ENCODE measurements around the gene INAFM2.
A peak's percentile ranks its signal among the peaks of the same experiment; 100 is the strongest.

INAFM2 gene

DNA sequence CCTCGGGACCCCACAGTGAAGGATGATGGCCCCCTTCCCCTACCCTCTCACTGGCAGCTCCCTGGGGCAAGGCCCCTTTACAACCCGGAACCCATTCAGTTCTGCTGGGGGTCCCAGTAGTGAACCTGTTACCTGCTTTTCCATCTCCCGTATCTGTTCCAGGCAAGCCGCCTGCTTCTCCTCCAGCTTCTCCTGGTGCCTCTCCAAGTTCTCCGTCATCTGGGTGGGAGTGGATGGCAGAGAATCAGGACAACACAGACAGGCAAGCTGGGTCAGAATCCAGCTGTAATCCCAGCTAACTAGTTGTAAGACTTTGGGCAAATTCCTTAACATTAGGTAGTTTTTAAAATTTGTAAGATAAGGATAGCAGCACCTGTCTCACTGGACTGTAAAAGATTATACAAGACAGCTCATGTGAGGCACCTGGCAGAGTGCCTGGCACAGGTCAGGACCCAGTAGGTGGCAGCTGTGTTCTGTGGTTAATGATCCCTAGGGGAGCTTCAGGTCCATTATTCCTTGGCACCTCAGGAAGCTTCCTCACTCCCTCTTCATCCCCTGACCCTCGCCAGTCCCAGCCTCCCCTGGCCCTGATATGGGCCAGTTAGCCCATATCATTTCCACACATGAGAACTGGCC lies 34.2 kb upstream of the INAFM2 start:
- H3K36me3 ChIP-seq = peaks cover 95% of the 10 kb centered on the region
- H3K27ac ChIP-seq = no peak overlapping the region
- H3K9me3 ChIP-seq = no peaks in the 10 kb centered on the region
- H3K27me3 ChIP-seq = no peaks in the 10 kb centered on the region
- TF ChIP-seq, protein P1, sequence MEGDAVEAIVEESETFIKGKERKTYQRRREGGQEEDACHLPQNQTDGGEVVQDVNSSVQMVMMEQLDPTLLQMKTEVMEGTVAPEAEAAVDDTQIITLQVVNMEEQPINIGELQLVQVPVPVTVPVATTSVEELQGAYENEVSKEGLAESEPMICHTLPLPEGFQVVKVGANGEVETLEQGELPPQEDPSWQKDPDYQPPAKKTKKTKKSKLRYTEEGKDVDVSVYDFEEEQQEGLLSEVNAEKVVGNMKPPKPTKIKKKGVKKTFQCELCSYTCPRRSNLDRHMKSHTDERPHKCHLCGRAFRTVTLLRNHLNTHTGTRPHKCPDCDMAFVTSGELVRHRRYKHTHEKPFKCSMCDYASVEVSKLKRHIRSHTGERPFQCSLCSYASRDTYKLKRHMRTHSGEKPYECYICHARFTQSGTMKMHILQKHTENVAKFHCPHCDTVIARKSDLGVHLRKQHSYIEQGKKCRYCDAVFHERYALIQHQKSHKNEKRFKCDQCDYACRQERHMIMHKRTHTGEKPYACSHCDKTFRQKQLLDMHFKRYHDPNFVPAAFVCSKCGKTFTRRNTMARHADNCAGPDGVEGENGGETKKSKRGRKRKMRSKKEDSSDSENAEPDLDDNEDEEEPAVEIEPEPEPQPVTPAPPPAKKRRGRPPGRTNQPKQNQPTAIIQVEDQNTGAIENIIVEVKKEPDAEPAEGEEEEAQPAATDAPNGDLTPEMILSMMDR (IDR thresholded peaks at IDR 0.05) = no peak
- H3K4me3 ChIP-seq (ENCODE audit: low read depth in 1 of 2, low read length in 1 of 2) = no peak overlapping the region
- peaks cover 8 to 18% of the 10 kb centered on the region in 2 experiments for H3K4me1 ChIP-seq (ENCODE audit: control insufficient read depth in 1 of 2, insufficient read depth in 1 of 2, low read depth in 1 of 2, low read length in 1 of 2)

DNA sequence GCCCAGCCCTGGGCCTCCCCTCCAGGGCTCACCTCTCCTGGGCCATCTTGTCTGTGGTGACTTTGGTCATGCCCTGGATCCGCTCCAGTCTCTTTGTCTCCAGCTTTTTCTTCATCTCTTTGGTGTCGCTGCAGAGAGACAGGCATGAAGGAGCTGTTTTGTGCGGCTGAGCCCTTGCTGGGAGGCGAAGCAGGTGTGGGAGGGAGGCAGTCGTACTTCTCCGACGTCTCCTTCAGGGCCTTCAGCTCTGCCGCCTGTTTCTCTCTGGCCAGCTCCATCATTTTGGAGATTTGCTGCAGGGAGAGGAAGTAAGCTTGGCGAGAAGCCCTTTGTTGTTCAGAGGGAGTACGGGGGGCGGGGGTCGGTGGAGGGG lies 33.0 kb upstream of the INAFM2 start:
- Histone ChIP-seq H3K27me3 (no peaks in the 10 kb centered on the region), H3K4me1 (ENCODE audit: control insufficient read depth in 1 of 2, insufficient read depth in 1 of 2, low read depth in 1 of 2, low read length in 1 of 2) (peaks cover 8 to 10% of the 10 kb centered on the region in 2 experiments), H3K27ac (no peak overlapping the region), H3K9me3 (no peaks in the 10 kb centered on the region), H3K4me3 (ENCODE audit: low read depth in 1 of 2, low read length in 1 of 2) (no peak overlapping the region), H3K36me3 (peaks cover 100% of the 10 kb centered on the region)
- TF ChIP-seq, protein P1 (IDR thresholded peaks at IDR 0.05) = no peak

DNA sequence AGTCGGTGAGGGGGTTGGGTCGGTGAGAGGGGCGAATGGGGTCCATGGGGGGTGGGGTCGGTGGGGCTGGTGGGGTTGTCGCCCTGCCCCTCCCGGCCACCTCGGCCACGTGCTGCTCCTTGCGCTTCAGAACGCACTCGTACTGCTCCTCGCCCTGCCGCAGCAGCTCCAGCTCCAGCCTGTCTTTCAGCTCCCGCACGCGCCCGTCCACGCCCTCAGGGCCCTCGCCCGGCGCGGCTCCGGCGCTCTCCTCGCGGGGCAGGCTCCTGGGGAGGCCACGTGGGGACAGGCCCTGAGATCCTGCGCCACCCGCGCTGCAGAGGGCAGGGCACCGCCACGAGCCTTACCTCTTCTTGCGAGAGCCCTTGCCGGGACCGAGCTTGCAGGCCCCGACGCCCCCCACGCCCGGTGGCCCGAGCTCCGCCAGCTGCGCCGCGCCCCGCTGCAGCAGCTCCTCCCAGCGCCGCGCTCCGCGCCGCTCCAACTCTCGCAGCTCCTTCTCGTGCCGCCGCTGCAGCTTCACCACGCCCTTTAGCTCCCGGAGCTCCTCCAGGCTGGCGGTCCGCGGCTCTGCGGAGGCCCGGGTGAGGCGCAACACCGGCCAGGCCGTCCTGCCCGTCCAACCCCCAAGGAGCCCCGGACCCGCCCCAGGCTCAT lies 32.4 kb upstream of the INAFM2 start:
- H3K4me3 ChIP-seq (ENCODE audit: low read depth in 1 of 2, low read length in 1 of 2) = no peak overlapping the region
- H3K27me3 ChIP-seq = no peaks in the 10 kb centered on the region
- H3K4me1 ChIP-seq (ENCODE audit: control insufficient read depth in 1 of 2, insufficient read depth in 1 of 2, low read depth in 1 of 2, low read length in 1 of 2) = peaks cover 7 to 8% of the 10 kb centered on the region in 2 experiments
- H3K9me3 ChIP-seq = no peaks in the 10 kb centered on the region
- H3K36me3 ChIP-seq = peaks cover 100% of the 10 kb centered on the region
- TF ChIP-seq, protein P1 (IDR thresholded peaks at IDR 0.05) = no peak
- H3K27ac ChIP-seq = no peak overlapping the region

DNA sequence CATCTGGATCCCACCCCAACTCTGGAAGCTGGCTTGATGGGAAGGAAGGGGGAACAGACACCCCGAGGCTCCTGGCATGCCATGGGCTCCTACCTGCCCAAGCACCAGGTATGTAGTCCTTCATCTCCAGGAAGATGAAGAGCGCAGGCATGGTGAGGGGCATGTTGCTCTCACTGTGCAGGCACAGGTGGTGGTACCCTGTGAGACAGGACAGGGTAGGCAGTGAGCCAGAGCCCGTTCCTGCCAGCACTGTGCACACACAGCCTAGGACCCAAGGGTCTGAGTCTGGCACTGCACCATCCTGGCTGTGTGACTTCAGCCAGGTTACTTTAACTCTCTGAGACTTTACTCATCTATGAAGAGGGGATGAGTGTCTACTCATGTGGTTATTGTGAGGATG lies 31.2 kb upstream of the INAFM2 start:
- no peaks in the 10 kb centered on the region for H3K27me3 ChIP-seq
- no peaks in the 10 kb centered on the region for H3K9me3 ChIP-seq
- TF ChIP-seq, protein P1 (IDR thresholded peaks at IDR 0.05) = no peak
- no peak overlapping the region for H3K4me3 ChIP-seq (ENCODE audit: low read depth in 1 of 2, low read length in 1 of 2)
- H3K4me1 ChIP-seq (ENCODE audit: control insufficient read depth in 1 of 2, insufficient read depth in 1 of 2, low read depth in 1 of 2, low read length in 1 of 2) = peaks cover 7 to 8% of the 10 kb centered on the region in 2 experiments
- no peak overlapping the region for H3K27ac ChIP-seq
- peaks cover 100% of the 10 kb centered on the region for H3K36me3 ChIP-seq

DNA sequence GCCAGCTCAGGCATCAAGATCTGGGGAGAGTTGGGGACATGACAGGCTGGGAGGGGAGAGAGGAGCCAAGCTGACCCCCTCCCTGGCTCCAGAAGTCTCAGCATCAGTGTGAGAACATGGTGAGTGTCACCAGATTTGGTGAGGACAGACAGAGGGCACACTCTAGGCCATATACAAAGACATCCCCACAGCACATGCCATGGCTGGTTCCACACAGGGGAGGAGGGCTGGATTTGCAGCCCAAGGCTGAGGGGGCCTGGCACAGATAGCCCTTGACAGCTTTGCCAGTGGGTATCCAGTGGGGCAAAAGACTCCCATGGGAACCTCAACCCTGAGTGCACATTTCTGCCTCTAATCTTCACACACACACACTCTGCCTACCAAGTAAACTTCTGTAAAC lies 30.5 kb upstream of the INAFM2 start:
- TF ChIP-seq, protein P1 (IDR thresholded peaks at IDR 0.05) = no peak
- H3K4me1 ChIP-seq (ENCODE audit: control insufficient read depth in 1 of 2, insufficient read depth in 1 of 2, low read depth in 1 of 2, low read length in 1 of 2) = peaks cover 7 to 8% of the 10 kb centered on the region in 2 experiments
- H3K27ac ChIP-seq = peak overlapping the region; percentile 55
- H3K36me3 ChIP-seq = peaks cover 100% of the 10 kb centered on the region
- H3K4me3 ChIP-seq (ENCODE audit: low read depth in 1 of 2, low read length in 1 of 2) = no peak overlapping the region
- H3K27me3 ChIP-seq = no peaks in the 10 kb centered on the region
- H3K9me3 ChIP-seq = no peaks in the 10 kb centered on the region

Measured in neutrophil (primary cell).